HEK293 (cell line): ENCODE data around the gene SLC4A8.

Experiments
- ZNF18 ChIP-seq: fragments of 450-650 bp; formaldehyde crosslinking; IDR thresholded peaks from 2 replicates; pipeline ENCODE4 v1.5.1; 2016; ENCODE audit warnings: missing biosample characterization, missing genetic modification characterization
- ZNF341 ChIP-seq: fragments of 450-650 bp; formaldehyde crosslinking; IDR thresholded peaks from 2 replicates; pipeline ENCODE4; 2016; ENCODE audit warnings: low read depth, missing biosample characterization, missing genetic modification characterization
- ZNF473 ChIP-seq: fragments of 450-650 bp; formaldehyde crosslinking; IDR thresholded peaks from 2 replicates; pipeline ENCODE4 v1.5.1; 2017; ENCODE audit warnings: missing biosample characterization, missing genetic modification characterization
- ZNF560 ChIP-seq: fragments of 450-650 bp; formaldehyde crosslinking; IDR thresholded peaks from 2 replicates; pipeline ENCODE4 v1.5.1; 2017; ENCODE audit warnings: missing biosample characterization, missing genetic modification characterization, borderline replicate concordance
- TF ChIP-seq, protein P1 (sequence below): fragments of 450-650 bp; formaldehyde crosslinking; IDR thresholded peaks from 2 replicates; pipeline ENCODE4 v1.5.1; 2016; ENCODE audit warnings: missing biosample characterization, missing genetic modification characterization

- TF ChIP-seq ZNF560 (tag by site-specific recombination), result no peak
- no peak for TF ChIP-seq ZNF18 (tag by site-specific recombination)
- TF ChIP-seq ZNF341 (tag by site-specific recombination), result no peak
- TF ChIP-seq, protein P1, sequence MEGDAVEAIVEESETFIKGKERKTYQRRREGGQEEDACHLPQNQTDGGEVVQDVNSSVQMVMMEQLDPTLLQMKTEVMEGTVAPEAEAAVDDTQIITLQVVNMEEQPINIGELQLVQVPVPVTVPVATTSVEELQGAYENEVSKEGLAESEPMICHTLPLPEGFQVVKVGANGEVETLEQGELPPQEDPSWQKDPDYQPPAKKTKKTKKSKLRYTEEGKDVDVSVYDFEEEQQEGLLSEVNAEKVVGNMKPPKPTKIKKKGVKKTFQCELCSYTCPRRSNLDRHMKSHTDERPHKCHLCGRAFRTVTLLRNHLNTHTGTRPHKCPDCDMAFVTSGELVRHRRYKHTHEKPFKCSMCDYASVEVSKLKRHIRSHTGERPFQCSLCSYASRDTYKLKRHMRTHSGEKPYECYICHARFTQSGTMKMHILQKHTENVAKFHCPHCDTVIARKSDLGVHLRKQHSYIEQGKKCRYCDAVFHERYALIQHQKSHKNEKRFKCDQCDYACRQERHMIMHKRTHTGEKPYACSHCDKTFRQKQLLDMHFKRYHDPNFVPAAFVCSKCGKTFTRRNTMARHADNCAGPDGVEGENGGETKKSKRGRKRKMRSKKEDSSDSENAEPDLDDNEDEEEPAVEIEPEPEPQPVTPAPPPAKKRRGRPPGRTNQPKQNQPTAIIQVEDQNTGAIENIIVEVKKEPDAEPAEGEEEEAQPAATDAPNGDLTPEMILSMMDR (tag by site-specific recombination), result no peak
- no peak for TF ChIP-seq ZNF473 (tag by site-specific recombination)
These were observed 3.6 kb downstream of the SLC4A8 start for GRCh38 chr12:51428256-51428655.
